Left lobe of liver (tissue), 2 donors: ENCODE data around the gene LMAN2L. TPM values are rescaled to one million over a fixed set of nuclear protein-coding genes. Genes with fewer than 3 reads are reported as not detected.
A peak's percentile ranks its signal among the peaks of the same experiment; 100 is the strongest.

ENCODE experiments used
- ATAC-seq: fragments of 200-7000 bp; cut with Tn5 transposase; one replicate; pipeline ENCODE4 v1.9.1; 2020; ENCODE audit warnings: mild to moderate bottlenecking, moderate library complexity
- DNase-seq: peaks from one replicate; pipeline ENCODE4 v3.0.0-alpha.2; 2020; ENCODE audit warnings: low spot score
- total RNA-seq: library from RNA; stranded (reverse); gene quantifications from one replicate; pipeline ENCODE4 v1.2.1, GENCODE V29; 2021
- donor health status: DM: no; HTN: no; CAD: no; lungs with moderate emphysema.
- donor health status: DM: no; HTN: yes; CAD: no.

LMAN2L gene
- total RNA-seq, 1 donor from 2014 or later = 12.0 TPM

DNA sequence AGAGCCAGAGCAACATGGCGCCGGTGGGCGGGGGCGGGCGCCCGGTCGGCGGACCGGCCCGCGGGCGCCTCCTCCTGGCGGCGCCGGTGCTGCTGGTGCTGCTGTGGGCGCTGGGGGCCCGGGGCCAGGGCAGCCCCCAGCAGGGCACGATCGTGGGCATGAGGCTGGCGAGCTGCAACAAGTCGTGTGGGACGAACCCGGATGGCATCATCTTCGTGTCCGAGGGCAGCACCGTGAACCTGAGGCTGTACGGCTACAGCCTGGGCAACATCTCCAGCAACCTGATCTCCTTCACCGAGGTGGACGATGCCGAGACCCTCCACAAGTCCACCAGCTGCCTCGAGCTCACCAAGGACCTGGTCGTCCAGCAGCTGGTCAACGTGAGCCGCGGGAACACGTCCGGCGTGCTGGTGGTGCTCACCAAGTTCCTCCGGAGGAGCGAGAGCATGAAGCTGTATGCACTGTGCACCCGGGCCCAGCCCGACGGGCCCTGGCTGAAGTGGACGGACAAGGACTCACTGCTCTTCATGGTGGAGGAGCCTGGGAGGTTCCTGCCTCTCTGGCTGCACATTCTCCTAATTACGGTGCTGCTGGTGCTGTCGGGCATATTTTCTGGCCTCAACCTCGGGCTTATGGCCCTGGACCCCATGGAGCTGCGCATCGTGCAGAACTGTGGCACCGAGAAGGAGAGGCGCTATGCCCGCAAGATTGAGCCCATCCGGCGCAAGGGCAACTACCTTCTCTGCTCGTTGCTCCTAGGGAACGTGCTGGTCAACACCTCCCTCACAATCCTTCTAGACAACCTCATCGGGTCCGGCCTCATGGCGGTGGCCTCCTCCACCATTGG is 21.3 kb upstream of the LMAN2L start:
- no peak for DNase-seq
- ATAC-seq = peak; percentile 28

DNA sequence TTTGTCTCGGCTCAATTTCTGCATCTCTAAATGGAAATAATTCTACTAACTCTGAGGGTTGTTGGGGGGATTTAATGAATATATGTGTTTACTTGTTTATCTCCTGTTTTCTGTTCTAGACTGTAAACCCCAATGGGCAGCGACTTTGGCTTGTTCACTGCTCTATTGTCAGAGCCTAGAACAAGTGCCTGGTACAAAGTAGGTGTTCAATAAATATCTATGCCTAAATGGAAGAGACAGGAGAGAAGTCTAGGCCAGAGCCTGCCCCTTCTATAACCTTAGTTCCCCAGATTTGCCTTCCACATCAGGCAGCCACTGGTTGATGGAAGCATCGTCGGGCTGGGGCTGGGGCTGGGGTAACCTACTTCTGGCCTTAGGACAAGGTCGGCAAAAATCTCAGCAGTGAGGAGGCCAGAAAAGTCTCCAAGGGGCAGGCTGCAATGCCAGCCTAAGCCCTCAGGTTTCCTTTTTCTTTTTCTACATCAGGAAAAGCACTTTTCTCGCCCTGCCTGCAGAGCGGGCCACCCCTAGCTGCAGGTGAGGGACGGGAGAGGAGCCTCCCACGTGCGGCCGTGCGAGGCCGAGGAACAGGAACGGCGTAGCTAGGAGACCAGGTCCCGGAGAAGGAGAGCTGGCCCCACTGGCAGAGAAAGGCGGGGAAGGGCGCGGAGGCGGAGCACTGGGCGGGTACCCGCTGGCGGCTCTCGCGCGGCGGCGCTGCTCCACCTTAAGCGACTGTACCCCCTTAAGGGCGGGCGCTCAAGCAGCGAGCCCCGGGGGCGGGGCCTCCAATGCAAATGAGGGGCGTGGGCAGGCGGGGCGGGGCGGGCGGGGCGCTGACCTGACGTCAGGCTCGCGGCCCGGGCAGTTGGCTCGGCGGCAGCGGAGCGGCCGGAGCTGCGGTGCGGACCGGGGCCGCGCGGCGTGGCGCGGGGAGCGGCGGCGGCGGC is 20.4 kb upstream of the LMAN2L start, which contains the start of gene CNNM4:
Gene CNNM4, plus strand, starts transcription at position 867 of the 950 bp plus-strand sequence. CDS start 98 bp downstream, outside the sequence.
- ATAC-seq (peak; percentile 93), DNase-seq (peak; percentile 97)

DNA sequence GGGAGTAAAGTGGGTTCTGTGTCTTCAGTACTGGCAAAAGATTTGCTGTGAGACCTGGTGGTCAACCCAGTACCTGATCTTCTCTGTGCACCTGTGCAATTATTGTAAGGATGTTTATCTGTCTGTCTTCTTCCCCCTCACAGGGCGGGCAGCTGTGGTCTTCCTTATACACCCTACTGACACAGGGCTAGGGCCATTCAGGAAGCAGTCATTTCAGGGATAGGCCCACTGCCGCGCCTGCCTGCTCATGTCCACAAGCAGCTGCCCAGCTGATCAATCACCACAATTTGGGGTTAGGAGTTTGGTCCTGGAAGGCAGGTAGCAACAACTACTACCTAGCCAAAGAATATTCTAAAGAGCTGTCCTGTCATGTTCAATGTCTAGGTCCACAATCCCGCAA is 19.7 kb upstream of the LMAN2L start:
- no peak for DNase-seq

DNA sequence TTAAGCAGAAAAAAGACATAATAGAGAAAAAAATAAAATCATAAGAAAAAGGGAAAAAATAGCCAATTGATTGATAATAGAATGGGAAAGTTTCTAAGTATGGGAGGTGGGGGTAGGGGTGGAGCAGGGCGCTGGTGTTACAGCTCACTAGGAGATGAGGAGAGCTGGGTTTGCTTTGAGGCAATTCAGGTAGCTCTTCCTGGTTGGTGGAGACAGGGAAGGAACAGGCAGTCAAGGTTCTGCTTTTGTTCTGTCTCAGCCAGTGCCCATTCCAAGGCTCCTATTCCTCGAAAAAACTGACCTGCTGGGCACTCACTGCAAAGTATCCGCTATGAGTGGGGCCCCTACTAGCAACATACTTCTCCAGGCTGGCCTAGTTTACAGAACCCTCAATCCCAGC is 19.1 kb upstream of the LMAN2L start:
- DNase-seq = no peak
- no peak for ATAC-seq

More for the DNA sequence above, 19.7 kb upstream of the LMAN2L start:
- no peak for ATAC-seq

DNA sequence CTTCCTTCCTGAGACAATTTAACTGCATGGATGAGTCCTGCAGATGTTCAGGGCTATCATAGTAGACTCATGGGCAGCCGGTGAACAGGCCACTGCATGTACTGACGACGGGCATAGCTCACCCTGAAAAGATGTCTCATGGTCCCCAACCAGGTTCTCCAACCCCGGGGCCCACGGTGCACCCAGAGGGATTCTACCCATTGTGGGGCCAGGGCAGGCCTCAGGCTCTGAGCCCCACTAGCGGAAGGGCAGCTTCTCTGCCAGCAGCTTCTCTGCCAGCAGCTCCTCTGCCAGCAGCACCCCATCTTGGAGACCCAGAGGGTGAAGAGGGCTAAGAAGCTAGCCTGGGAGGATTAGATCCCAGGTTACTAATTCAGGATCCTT is 17.6 kb upstream of the LMAN2L start:
- DNase-seq = no peak
- ATAC-seq = no peak

DNA sequence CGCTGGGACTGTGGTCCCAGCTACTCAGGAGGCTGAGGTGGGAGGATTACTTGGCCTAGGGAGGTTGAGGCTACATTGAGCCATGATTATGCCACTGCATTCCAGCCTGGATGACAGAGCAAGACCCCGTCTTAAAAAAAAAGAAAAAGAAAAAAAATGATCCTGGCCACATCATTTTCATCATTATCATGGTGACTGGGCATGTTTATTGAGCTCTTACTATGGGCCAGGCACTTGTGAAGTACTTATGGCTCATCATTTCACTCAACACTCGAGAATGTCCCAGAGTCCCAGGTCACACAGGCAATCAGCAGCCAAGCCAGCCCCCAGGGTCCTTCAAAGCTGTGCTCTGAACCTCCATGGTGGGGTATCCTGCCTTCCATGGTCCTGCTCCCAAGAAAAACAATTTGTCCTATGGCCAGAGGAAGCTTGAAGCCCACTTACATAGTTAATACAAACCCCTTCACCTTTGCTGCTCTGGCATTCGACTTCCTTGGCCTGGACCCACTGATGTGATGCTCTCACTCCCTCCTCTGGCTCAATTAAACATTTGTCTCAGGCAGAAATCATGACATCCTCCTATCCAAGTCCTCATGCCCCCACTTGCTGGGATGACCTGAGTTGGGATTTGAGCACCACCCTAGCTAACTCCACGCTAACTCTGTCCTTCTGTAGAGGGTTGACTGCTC is 17.1 kb upstream of the LMAN2L start:
- no peak for DNase-seq
- ATAC-seq = no peak

DNA sequence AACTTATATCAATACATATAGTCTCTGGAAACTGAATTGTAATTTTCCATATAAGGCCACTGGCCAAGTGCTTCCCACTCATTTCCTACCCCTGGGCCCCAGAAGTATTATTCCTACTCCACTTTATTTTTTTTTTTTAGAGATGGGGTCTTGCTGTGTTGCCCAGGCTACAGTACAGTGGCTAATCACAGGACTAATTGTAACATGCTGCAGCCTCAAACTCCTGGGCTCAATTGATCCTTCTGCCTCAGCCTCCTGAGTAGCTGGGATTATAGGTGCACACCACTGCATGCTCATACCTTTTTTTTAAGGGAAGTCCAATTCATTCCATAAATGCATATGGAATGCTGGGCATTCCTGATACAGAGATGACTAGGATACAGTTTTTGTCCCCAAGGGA is 14.5 kb upstream of the LMAN2L start:
- DNase-seq (no peak), ATAC-seq (no peak)

DNA sequence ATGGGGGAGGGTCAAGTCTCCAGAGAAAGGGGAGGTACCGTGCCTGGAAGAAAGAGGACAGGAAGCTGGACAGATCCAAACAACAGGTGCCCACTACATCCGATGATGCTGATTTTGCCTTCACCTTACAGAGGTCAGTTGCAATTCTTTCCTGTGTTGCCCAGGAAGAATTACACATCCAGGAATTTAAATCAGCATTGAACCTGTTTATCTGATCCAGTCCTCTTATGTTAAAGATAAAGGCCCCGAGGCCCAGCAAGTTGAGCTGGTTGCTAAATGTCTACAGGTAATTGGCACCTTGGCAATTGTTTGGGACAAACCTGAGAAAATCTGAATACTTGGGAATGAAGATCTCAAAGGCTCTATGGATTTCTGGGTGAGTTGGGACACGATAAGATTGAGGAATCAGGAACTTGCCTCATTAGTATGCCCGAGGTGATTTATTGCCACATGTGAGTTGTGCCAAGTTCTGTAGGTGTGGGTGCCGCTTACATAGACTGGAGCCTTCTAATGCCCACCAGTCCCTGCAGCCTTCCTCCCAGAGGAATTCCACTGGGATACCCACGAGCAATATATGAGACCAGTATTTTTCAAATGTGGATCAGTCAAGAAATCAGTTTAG is 13.9 kb upstream of the LMAN2L start:
- no peak for DNase-seq

DNA sequence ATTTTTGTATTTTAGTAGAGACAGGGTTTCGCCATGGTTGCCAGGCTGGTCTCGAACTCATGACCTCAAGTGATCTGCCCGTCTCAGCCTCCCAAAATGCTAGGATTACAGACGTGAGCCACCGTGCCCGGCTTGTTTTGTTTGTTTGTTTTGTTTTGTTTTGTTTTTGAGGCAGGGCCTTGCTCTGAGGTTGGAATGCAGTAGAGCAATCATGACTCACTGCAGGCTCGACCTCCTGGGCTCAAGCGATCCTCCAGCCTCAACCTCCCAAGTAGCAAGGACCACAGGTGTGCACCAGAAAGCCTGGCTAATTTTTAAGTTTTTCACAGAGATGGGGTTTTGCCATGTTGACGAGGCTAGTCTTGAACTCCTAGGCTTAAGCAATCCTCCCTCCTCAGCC is 11.9 kb upstream of the LMAN2L start:
- DNase-seq = no peak
- no peak for ATAC-seq

More for the DNA sequence above, 13.9 kb upstream of the LMAN2L start:
- ATAC-seq = no peak

DNA sequence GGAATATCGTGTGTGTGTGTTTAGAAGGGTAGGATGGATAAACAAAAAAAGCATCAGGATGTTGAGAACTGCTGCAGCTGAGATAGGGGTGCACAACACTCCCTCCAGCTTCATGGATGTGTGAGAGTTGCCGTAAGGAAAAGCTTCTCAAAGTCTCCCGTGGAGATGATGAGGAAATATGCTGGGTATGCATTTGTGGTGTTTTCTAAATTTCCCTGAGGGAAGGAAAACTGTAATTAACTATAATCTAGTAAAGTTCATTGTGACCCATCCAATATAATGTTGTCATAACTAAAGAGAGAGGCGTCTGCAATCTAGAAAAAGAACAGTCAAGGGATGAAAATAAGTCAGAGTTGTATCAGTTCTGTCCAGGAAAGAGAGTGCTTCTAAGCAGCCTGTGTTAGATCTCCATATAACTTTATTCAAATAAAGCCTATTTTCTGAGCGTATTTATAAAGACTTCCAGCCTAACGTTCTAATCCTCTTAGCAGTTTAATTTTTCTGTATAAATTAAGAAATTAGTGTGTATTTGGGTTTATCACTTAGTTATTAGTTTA is 7.3 kb upstream of the LMAN2L start:
- no peak for ATAC-seq
- DNase-seq = no peak

DNA sequence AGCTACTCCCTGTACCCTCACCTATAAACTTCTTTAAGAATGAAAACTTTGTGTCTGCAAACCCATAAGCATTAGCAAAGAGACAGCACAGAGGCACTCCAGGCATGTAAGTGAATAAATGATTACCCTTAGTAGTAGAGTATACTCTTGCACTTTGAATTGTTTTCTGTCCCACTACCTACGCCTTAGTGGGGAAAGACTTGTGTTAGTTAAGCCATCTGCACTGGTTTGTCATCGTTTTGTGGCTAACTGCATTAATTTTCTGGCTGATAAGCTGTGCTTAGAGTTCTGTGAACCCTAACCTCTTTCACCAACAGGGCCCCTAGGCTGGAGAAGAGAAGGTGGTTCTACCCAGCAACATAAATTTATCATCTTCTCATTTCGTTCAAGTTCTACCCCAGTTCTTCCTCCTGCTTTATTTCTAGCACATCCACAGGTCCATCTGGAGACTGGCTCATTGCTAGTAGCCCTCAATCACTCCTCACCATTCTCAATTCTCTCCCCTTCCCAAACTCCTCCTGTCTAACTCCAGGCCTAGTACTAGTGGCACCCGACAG is 710 bp downstream of the LMAN2L start:
- DNase-seq (no peak), ATAC-seq (no peak)

DNA sequence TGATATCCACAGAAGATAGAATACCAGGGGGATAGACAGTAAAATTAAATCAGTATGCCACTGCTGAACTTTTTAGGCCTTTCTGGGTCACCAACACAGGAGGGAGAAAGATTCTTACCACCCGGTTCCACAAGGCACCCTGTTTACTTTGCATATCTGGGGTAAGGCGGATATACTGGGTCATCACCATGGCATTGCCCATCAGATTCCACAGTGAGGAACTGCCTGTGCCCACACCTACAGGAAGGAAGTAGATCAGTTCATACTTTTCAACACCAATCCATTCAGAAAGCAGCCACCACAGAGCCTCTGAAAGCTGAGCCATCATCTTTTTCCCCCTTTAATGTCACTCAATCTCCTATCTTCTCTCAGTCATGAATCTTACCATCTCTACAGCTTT is 2.0 kb downstream of the LMAN2L start:
- ATAC-seq (no peak), DNase-seq (no peak)

DNA sequence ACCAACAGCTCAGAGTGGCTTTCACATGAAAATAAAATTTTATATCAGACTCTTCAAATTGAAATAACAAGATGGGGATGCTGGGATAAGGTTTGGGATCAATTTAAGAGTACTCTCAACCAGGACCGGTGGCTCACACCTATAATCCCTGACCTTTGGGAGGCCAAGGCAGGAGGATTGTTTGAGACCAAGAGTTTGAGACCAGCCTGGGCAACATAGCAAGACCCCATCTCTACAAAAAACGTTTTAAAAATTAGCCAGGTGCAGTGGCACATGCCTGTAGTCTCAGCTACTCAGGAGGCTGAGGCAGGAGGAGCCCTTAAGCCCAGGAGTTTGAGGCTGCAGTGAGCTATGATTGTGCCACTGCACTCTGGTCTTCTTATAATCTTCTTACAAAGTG is 2.6 kb downstream of the LMAN2L start:
- DNase-seq = no peak
- ATAC-seq = no peak

DNA sequence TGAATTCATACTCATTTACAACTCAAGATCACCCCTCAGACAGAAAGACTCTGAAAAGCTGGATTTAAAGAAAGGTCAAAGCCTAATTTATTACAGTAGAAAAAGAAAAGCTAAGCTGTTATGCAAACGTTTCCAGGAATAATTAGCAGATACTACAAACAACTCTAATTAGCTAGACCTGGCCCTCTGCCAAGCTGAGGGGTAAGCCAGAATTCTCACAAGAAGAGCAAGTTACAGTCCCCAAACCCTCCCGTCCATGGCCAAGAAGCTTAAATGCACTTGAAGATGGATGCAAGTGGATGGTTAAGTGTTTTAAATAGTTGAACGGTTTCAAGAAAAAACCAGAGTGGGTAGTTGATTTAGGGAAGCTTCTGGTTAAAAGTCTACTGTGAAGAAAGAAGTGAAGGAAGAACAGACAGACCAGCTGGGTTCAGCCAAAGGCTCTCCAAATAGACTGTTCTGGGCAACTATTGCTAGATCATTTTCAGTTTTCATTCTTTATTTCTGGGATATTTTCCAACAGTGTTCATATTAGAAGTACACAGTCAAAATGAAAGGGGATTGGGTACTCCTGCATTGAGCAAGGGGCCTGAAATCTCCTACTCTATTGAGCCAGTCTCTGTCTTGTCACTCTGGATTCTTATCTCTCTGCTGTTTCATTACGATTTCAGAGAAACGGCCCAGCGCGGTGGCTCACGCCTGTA is 4.8 kb downstream of the LMAN2L start:
- DNase-seq (peak; percentile 46), ATAC-seq (peak; percentile 40)

DNA sequence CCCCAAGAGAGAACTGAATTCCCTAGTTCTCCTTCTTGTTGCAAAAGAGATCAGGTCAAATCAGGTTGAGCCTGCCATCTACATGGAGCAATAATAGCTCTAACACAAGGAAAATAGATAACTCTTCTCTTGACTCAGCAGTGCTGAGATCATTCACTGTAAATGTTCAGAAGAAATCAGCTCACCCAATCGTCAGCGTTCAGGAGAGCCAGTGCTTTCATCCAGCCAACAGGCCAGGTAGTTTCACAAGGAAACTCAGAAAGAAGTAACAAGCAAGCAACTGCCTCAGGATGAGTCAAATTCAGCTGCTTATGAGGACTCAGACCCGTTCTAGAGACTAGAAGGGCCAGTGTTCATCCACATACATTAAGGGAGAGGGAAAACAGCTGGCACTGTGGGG is 5.9 kb downstream of the LMAN2L start:
- DNase-seq (no peak), ATAC-seq (no peak)

DNA sequence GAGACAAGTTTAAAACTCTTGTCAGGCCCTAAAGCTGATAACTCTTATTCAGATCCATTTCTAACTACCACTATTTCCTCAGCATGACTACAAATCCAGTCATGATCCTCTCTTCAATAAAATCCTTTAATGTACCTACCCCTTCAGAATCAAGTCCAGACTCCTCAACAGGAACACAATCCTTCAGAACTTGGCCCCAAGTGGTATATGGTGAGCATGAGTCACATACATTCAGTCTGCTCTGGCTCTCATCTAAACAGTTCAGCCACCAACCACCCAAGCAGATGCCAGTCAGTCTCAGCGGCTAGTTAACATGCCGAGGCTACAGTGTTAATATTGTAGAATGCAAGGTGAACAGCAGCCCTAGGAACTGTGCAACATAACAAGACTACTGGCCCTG is 9.7 kb downstream of the LMAN2L start:
- ATAC-seq (no peak), DNase-seq (no peak)

DNA sequence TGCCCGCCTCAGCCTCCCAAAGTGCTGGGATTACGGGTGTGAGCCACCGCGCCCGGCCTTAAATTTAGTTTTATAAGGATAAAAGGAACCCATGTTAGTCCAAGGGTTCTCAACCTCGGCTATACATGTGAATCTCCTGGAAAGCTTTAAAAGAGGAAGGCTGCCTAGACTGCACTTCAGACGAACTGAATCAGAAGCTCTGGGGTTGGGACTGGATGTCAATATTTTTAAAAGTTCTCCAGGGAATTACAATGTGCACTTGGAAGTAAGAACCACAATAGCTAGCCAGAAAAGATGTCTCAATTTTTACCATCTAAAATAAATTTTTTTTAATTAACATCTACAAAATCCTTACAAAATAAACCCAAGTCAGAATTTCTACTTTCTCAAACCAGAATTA is 10.1 kb downstream of the LMAN2L start:
- no peak for ATAC-seq
- no peak for DNase-seq

DNA sequence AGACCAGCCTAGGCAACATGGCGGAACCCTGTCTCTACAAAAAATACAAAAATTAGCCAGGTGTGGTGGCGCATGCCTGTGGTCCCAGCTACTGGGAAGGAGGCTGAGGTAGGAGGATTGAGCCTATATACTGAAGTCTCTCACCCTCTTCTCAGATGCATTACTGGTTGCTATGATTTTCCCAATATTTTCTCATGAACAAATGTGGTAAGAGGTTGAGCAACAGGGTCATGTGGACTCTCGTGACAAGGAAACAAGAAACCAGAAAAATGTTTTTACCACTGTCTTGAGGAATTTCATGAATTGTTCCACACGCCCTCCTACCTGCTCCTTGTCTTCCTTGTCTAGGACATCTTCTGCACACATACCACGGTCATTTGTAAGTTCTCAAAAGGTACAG is 12.4 kb downstream of the LMAN2L start:
- DNase-seq = no peak
- ATAC-seq = no peak

DNA sequence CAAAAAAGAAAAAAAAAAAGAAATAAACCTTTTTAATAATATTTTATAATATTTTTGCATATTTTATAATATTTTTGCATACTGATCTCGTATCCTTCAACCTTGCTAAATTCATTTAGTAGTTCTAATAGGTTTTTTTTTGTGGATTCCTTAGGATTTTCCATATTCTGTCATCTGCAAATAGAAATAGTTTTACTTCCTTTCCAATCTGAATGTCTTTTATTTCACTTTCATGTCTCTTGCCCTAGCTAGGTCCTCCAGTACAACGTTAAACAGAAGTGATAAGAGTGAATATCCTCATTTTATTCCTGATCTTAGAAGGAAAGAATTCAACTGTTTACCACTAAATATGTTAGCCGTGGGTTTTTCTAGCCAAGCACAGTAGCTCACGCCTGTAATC is 13.7 kb downstream of the LMAN2L start:
- DNase-seq (no peak), ATAC-seq (no peak)
